ENCODE results near the gene MIS12.
A peak's percentile ranks its signal among the peaks of the same experiment; 100 is the strongest.

The MIS12 gene

DNA sequence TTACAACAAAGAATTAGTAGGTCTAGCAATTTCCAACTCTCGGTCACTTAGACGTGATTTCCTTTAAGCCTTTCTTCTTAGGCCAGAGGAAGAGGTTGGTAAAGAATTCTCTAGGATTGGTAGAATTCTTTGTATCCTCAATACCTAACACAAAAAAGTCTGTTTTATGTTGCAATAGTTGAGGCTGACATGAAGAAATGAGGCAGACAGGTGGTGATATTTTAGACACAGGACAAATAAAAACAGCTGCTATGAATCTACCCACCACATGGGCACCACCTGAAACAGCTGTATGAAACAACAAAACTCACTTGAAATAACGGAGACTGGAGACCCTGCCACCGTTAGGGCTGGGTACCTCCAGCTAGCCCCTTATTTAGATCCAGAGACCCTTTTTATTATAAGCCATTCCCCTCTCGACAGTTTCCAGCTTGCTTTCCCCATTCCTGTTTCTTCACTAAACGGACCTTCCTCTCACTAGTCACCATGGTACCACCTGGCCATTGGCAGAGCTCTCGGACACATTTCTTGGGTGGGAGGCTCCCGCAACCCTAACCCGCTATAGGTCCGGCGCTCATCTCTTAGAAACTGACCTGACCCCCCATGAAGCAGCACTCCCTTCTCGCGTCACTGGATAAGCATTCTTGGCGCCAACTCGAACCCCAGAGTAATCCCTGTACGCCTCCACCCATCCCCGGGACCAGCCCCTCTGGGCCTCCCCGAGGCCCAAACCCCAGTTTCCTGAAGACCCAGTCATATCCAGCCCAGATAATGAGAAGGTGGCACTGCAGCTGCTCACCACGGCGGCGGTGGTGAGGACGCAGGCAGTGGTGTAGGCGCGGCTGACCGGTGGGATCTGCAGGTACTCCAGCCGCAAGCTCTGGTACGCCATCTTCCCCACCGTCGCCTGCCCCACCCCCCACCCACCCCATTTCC lies 828 bp upstream of the MIS12 start, which contains the start of gene DERL2:
Gene DERL2 (minus strand): TSS at position 909 of the 936 bp plus-strand sequence. CDS start 17 bp downstream, at position 892.
- ATAC-seq, result peak; percentile 25

DNA sequence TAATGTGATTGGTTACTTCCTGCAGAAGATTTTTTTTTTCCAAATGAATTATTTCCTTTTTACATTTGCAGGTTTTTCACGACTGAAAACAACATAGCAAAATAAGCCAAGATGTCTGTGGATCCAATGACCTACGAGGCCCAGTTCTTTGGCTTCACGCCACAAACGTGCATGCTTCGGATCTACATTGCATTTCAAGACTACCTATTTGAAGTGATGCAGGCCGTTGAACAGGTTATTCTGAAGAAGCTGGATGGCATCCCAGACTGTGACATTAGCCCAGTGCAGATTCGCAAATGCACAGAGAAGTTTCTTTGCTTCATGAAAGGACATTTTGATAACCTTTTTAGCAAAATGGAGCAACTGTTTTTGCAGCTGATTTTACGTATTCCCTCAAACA lies 2.4 kb downstream of the MIS12 start:
- TF ChIP-seq, protein P1, sequence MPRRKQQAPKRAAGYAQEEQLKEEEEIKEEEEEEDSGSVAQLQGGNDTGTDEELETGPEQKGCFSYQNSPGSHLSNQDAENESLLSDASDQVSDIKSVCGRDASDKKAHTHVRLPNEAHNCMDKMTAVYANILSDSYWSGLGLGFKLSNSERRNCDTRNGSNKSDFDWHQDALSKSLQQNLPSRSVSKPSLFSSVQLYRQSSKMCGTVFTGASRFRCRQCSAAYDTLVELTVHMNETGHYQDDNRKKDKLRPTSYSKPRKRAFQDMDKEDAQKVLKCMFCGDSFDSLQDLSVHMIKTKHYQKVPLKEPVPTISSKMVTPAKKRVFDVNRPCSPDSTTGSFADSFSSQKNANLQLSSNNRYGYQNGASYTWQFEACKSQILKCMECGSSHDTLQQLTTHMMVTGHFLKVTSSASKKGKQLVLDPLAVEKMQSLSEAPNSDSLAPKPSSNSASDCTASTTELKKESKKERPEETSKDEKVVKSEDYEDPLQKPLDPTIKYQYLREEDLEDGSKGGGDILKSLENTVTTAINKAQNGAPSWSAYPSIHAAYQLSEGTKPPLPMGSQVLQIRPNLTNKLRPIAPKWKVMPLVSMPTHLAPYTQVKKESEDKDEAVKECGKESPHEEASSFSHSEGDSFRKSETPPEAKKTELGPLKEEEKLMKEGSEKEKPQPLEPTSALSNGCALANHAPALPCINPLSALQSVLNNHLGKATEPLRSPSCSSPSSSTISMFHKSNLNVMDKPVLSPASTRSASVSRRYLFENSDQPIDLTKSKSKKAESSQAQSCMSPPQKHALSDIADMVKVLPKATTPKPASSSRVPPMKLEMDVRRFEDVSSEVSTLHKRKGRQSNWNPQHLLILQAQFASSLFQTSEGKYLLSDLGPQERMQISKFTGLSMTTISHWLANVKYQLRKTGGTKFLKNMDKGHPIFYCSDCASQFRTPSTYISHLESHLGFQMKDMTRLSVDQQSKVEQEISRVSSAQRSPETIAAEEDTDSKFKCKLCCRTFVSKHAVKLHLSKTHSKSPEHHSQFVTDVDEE (CRISPR knock-in tag; IDR thresholded peaks at IDR 0.05), result no peak
- no peak for TF ChIP-seq CSDC2 (CRISPR knock-in tag; IDR thresholded peaks at IDR 0.05)
- TF ChIP-seq OSR1 (CRISPR knock-in tag; IDR thresholded peaks at IDR 0.05), result no peak
- TF ChIP-seq ARNTL (CRISPR knock-in tag; IDR thresholded peaks at IDR 0.05; ENCODE audit: borderline replicate concordance, low read depth), result no peak
- no peak for TF ChIP-seq GLIS3 (CRISPR knock-in tag; IDR thresholded peaks at IDR 0.05)
- no peak for TF ChIP-seq ISL1 (CRISPR knock-in tag; IDR thresholded peaks at IDR 0.05)
- TF ChIP-seq, protein P2, sequence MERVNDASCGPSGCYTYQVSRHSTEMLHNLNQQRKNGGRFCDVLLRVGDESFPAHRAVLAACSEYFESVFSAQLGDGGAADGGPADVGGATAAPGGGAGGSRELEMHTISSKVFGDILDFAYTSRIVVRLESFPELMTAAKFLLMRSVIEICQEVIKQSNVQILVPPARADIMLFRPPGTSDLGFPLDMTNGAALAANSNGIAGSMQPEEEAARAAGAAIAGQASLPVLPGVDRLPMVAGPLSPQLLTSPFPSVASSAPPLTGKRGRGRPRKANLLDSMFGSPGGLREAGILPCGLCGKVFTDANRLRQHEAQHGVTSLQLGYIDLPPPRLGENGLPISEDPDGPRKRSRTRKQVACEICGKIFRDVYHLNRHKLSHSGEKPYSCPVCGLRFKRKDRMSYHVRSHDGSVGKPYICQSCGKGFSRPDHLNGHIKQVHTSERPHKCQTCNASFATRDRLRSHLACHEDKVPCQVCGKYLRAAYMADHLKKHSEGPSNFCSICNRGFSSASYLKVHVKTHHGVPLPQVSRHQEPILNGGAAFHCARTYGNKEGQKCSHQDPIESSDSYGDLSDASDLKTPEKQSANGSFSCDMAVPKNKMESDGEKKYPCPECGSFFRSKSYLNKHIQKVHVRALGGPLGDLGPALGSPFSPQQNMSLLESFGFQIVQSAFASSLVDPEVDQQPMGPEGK (CRISPR knock-in tag; IDR thresholded peaks at IDR 0.05; ENCODE audit: borderline replicate concordance), result no peak
- no peak for TF ChIP-seq BACH2 (CRISPR knock-in tag; IDR thresholded peaks at IDR 0.05; ENCODE audit: borderline replicate concordance)
- no peak for TF ChIP-seq ZNF565 (CRISPR knock-in tag; conservative IDR thresholded peaks at IDR 0.05; ENCODE audit: low read depth)
- TF ChIP-seq RARB (CRISPR knock-in tag; IDR thresholded peaks at IDR 0.05), result no peak
- TF ChIP-seq, protein P3, sequence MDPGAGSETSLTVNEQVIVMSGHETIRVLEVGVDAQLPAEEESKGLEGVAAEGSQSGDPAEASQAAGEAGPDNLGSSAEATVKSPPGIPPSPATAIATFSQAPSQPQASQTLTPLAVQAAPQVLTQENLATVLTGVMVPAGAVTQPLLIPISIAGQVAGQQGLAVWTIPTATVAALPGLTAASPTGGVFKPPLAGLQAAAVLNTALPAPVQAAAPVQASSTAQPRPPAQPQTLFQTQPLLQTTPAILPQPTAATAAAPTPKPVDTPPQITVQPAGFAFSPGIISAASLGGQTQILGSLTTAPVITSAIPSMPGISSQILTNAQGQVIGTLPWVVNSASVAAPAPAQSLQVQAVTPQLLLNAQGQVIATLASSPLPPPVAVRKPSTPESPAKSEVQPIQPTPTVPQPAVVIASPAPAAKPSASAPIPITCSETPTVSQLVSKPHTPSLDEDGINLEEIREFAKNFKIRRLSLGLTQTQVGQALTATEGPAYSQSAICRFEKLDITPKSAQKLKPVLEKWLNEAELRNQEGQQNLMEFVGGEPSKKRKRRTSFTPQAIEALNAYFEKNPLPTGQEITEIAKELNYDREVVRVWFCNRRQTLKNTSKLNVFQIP (CRISPR knock-in tag; IDR thresholded peaks at IDR 0.05; ENCODE audit: borderline replicate concordance, low read depth), result no peak
- TF ChIP-seq ZC3H10 (CRISPR knock-in tag; IDR thresholded peaks at IDR 0.05), result no peak
- no peak for TF ChIP-seq SNAI2 (CRISPR knock-in tag; IDR thresholded peaks at IDR 0.05)
- TF ChIP-seq, protein P4, sequence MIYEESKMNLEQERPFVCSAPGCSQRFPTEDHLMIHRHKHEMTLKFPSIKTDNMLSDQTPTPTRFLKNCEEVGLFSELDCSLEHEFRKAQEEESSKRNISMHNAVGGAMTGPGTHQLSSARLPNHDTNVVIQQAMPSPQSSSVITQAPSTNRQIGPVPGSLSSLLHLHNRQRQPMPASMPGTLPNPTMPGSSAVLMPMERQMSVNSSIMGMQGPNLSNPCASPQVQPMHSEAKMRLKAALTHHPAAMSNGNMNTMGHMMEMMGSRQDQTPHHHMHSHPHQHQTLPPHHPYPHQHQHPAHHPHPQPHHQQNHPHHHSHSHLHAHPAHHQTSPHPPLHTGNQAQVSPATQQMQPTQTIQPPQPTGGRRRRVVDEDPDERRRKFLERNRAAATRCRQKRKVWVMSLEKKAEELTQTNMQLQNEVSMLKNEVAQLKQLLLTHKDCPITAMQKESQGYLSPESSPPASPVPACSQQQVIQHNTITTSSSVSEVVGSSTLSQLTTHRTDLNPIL (CRISPR knock-in tag; IDR thresholded peaks at IDR 0.05; ENCODE audit: low read depth), result no peak
- no peak for TF ChIP-seq ZNF70 (CRISPR knock-in tag; IDR thresholded peaks at IDR 0.05)
- no peak for TF ChIP-seq PPARA (CRISPR knock-in tag; IDR thresholded peaks at IDR 0.05; ENCODE audit: borderline replicate concordance)
- no peak for TF ChIP-seq ZNF8 (CRISPR knock-in tag; IDR thresholded peaks at IDR 0.05)
- no peak for ATAC-seq

More for the DNA sequence above, 828 bp upstream of the MIS12 start, which contains the start of gene DERL2:
- peak; percentile 86 for TF ChIP-seq ZNF8 (CRISPR knock-in tag; IDR thresholded peaks at IDR 0.05)
- TF ChIP-seq TOX (CRISPR knock-in tag; IDR thresholded peaks at IDR 0.05; ENCODE audit: borderline replicate concordance), result no peak

DNA sequence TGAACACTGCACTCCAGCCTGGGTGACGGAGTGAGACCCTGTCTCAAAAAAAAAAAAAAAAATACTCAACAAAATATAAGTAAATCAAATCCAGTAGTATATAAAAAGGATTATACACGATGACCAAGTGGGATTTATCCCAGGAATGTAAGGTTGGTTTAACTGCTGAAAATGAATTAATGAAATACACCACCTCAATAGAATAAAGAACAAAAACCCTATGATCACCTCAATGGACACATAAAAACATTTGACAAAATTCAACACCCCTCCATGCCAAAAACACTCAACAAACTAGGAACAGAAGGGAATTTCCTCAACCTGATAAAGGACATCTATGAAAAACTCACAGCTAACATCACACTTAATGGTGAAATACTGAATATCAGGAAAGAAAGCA lies 6.6 kb downstream of the MIS12 start:
- TF ChIP-seq SNAI2 (CRISPR knock-in tag; IDR thresholded peaks at IDR 0.05) (no peak), PPARA (CRISPR knock-in tag; IDR thresholded peaks at IDR 0.05; ENCODE audit: borderline replicate concordance) (no peak), ZFP30 (CRISPR knock-in tag; IDR thresholded peaks at IDR 0.05) (no peak), TOX (CRISPR knock-in tag; IDR thresholded peaks at IDR 0.05; ENCODE audit: borderline replicate concordance) (no peak)
- no peak for ATAC-seq

Data from SK-N-SH treated with all-trans-retinoic acid at 6 μM for 48 hours (cell line).